Measurements from ENCODE around the gene NOTCH1.
A peak's percentile ranks its signal among the peaks of the same experiment; 100 is the strongest.

The NOTCH1 gene

DNA sequence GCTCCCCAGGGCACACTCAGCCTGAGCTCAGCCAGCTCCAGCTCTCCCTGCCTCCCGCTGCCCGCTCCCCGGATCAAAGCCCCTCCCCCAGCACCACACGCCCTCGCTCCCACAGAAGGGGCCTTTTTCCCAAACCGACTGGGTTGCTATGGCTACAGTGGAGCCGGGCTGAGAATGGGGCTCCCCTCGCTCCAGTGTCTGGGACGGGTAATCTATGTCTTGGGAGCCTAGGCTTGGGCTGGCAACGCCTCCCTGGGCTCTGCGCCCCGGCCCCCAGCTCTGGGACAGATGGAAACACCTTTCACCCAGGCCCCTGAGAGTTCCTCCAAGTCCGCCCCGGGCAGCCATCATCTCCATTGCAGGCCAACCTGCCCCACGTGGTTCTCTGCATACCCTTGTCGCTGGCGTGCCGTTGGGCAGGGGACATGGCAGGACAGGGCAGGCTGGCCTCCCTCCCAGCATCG lies 29.6 kb downstream of the NOTCH1 start:
- DNase-seq (ENCODE audit: low spot score): no peak

DNA sequence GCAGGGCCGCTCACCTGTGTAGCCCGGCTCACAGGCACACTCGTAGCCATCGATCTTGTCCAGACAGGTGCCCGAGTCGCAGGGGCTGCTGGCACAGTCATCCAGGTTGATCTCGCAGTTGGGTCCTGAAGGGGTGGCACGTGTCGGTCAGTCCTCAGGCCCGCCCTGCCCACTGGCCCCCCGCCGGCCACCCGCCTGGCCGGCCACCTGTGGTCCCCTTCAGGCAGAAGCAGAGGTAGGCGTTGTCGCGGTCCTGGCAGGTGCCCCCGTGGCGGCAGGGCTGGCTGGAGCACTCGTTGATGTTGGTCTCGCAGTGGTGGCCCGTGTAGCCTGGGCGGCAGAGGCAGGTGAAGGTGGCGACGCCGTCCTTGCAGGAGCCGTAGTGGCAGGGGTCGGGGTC lies 30.6 kb downstream of the NOTCH1 start:
- no peak for DNase-seq (ENCODE audit: low spot score)

DNA sequence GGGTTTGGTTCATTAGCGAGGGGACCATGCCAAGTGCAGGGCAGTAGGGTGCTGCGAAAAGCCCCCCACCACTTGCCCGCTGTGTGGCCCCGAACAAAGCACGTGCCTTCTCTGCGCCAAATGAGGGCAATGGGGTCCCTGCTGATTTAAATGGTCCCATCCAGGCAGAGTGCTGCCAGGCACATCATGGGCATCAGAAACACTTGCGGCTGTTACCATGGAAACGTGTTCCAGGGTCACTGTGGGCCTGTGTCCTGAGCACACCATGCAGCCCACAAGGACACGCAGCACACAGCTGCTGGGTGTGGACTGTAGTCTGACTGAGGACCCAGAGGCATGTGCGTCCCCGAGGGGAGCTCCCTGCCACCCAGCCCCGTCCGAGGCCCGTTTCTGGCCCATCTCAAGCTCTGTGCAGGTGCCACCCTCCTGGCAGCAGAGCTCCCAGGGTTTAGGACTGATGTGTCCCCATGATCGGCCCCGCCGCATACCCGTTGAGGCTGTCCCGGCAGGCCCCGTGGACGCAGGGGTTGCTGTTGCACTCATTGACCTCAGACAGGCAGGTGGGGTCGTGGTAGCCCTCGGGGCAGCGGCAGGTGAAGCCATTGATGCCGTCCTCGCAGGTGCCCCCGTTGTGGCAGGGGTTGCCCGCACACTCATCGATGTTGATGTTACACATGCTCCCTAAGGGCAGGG lies 31.7 kb downstream of the NOTCH1 start:
- no peak for DNase-seq (ENCODE audit: low spot score)

DNA sequence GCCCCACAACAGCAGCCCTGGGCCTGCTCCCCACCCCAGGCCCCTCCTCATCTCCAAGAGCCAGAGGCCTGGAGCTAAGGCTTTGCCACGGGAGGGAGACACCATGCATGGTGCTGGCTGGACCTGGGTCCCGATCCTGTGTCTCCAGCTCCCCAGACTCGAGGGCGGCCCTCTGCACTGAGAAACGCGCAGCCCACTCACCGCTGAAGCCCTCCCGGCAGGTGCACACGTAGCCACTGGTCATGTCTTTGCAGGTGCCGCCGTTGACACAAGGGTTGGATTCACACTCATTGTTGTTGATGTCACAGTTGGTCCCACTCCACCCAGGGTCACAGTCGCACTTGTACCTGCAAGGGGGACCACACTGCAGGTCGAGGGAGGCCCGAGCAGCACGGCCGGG lies 32.7 kb downstream of the NOTCH1 start:
- DNase-seq (ENCODE audit: low spot score): no peak

DNA sequence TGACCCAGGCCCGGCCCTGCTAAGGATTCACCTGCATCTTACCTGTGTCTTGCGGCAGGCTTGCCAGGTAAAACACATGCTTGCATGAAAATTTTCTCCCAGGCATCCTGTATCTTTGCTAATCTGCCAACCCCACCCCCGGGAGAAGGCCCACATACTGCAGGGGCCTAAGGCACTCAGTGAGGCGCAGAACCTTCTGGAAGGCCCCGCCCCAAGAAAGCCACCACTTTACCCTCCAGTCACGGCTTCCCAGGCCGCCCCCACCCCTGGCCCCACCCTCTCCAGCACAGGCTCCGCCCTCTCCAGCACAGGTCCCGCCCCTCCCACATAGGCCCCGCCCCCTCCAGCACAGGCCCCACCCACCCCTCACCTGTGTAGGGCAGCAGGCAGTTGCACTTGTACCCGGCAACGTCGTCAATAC lies 33.2 kb downstream of the NOTCH1 start:
- peak; percentile 96 for DNase-seq (ENCODE audit: low spot score)

DNA sequence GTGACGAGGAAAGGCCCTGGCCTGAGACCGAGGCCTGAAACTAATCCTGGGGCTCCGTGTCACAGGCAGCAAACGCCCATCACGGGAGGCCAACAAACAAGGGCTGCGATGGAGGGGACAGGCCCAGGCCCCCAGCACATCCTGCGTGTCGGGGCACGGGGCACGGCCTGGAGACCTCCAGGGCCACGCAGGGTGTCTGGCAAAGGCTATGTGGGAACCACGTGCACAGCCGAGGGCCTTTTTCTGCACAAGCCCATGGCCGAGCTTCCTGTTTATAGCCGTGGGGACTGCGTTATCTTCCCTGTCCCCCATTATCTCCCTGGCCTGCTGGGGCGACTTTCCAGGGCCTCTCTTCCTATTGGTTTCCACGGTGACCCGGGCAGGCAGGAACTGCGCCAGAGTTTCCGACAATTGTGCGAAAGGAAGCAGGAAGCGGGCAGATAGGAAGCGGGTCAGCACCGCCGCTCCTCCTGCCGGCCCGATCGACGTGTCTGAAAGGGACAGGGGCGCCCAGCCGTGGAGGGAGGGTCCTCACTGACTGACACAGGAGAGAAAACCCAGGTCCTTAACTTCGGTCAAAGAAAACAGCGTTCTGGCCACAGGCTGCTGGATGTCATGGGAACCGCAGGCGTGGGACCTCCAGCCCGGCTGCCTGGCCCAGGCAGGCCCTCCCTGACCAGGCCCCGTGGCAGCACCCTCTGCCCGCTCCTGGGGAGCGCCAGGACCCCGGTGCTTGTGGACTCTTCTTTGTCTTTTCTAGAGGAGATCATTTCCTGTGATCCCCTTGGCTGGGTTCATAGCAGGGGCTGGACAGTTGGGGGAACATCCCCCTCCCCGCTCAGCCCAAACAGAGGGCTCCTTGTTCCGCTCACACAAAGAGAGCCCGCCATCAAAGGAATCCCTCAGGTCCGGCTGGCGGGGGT lies 33.9 kb downstream of the NOTCH1 start:
- DNase-seq (ENCODE audit: low spot score): no peak

DNA sequence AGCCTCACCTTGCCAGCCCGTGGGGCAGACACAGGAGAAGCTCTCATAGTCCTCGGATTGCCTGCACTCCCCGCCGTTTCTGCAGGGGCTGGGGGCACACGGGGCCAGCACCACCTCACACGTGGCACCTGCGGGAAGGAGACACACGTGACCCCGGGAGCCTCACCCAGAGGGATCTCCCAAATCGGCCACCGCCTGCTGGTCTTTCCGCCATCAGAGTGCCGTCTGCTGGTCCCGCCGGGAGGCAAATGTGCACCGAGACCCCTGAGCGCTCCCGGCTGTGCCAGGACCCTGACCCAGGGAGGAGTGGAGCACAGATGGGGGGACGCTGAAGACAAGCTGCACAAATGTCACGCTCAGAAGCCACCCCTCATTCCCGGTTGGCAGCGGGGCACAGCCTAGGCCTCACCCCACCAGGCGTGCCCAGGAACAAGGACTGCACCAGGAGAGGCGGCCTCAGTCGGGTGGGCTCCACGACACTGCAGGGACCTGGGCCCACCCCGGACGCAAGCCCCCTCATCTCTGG lies 34.6 kb downstream of the NOTCH1 start:
- DNase-seq (ENCODE audit: low spot score): no peak

DNA sequence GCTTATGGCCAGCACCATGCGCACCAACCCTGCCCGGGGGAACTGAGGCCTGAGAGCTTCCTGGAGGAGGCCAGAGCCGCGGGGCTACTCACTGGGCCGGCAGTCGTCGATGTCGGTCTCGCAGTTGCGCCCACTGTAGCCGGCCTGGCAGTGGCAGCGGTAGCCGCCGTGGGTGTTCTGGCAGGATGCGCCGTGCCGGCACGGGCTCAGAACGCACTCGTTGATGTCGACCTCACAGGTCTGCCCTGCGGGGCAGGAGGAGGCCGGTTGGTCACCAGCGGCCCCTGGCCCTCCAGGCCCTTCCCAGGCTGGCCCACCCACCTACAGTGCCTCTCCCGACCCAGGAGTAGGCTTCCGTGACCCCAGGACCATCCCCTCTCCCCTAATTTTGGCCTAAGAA lies 35.3 kb downstream of the NOTCH1 start:
- no peak for DNase-seq (ENCODE audit: low spot score)

DNA sequence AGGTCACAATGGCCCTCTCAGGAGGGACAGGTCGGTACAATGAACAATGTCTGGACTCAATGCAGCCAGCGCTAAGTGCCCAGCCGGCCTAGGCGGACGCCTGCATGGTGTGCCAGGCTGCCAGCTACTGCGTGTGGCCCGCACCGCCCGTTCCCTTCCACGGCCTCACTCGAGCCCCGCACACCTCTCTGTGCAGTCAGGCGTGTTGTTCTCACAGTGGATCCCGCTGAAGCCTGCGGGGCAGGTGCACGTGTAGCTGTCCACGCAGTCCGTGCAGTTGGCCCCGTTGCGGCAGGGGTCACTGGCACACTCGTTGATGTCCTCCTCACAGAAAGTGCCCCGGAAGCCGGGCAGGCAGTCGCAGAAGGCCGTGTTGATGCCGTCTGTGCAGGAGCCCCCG lies 36.3 kb downstream of the NOTCH1 start:
- no peak for DNase-seq (ENCODE audit: low spot score)

DNA sequence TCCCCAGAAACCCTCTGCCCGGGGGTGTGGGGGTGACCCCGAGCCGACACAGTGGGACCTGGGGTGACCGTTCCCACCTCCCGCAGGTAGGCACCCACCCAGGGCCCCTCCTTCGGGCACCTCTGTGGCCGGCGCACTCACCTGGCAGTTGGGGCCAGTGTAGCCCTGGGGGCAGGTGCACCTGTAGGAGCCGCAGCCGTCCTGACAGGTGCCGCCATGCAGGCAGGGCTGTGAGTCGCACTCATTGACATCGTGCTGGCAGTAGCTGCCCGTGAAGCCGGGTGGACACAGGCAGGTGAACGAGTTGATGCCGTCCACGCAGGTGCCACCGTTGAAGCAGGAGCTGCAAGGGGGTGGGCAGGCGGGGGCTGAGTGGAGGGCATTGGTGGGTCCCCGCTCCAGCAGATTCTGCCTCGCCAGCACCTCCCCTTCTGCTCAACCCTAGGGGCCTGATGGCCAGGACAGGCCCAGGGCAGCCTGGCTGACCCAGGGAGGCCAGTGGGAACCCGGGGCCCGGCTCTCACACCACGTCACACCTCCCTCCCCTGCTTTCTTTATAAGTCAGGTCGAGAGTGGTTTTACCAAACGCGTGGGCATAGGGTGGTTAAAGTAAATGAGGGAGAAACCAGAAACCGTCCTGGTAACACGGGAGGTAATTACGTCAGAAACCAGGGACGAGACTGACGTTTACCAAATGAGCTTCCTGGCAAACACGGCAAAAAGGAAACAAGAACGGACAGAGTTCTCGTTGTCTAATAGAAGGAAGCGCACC lies 36.9 kb downstream of the NOTCH1 start:
- DNase-seq (ENCODE audit: low spot score): no peak

DNA sequence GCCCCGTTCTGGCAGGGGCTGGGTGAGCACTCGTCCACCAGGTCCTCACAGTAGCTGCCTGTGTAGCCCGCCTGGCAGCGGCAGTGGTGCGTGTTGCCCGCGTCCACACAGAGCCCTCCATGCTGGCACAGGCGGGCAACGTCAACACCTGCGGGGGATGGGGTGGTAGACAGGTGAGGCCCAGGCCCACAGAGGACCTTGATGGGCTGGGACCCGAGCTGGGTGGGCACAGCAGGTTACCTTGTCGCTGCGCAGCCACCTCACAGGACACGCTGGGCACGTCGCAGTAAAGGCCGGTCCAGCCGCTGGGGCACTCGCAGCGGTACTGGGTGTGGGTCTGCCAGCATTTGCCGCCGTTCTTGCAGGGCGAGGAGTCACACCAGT lies 37.9 kb downstream of the NOTCH1 start:
- DNase-seq (ENCODE audit: low spot score): no peak

DNA sequence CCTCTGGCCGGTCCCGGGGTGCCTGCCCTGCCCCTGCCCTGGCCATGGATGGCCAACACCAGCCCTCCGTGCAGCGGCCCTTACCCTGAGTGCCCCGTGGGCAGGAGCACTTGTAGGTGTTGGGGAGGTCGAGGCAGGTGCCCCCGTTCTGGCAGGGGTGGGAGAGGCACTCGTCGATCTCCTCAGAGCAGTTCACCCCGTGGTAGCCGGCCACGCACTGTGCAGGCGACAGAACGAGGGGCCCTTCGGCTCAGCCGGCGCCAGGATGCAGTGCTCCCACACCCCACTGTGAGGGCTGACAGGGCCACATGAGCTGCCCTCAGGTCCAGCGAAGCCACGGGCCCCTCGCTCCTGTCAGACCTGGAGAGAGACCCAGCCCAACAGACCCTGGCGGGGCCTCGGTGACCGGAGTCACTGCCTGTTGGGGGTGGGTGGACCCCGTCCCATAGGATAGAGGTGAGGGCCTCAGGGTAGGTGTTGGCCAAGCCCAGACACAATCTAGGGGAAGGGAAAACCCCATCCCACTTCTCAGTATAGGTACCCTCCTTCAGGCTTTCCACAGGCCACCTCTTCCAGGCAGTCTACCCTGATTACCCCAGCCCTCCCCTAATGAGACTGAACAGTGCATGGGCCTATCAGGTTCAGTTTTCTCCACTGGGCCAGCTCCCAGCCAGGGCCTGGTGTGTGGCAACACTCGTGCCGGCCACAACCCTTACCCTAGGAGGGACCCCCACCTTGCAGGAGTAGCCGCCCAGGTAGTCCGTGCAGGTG lies 38.4 kb downstream of the NOTCH1 start:
- no peak for DNase-seq (ENCODE audit: low spot score)

DNA sequence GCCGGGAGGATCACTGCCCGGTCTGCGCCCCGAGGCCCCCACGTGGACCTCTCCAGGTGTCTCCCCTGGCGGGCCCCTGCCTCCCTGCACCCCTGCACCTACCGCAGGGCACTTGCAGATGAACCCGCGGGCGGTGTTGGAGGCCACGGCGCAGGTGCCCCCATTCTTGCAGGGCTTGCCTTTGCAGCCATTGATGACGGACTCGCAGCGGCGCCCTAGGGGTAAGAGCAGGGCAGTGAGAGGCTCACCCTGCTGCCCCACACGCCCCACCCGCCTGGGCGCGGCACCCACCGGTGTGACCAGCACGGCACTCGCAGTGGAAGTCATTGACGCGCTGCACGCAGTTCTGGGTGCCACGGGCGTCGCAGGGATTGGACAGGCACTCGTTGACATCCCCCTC lies 39.4 kb downstream of the NOTCH1 start:
- no peak for DNase-seq (ENCODE audit: low spot score)

DNA sequence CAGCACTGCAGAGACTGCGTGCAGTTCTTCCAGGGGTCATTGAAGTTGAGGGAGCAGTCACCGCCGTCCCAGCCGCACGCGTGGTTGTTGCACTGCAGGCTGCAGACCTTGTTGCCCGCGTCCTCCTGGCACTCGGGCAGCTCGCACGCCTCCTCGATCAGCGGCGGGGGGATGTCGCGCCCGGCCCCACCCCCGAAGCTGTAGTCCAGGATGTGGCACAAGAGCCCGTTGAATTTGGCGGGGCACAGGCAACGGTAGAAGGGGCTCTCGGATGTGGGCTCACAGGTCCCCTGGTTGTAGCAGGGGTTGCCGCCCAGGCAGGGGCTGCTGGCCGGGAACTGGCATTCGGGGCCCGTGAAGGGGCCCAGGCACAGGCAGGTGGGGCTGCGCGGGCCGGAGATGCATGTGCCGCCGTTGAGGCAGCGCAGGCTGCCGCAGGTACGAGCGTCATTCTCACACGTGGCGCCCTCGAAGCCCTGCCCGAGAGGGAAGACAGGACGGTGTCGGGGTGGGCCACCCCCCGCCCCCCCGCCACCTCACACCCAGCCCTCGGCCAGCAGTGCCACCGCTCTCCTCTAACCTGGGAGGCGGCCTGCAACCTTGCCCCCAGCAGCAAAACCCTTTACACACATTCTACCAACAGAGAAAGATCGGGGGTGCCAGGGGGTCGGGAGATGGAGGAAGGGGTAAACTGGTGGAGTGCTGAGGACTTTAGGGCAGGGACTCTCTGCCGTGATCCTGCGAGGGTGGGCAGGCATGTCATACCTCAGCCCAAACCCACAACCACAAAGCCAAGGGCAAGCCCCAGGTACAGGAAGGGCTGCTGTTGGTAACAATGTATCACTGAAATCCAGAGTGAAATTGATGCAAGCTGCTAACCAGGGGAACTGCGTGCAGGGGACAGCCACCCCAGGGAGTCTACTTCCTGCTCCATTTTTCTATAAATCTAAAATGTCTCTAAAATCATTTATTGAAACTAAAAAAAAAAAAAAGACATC lies 40.1 kb downstream of the NOTCH1 start:
- no peak for DNase-seq (ENCODE audit: low spot score)

DNA sequence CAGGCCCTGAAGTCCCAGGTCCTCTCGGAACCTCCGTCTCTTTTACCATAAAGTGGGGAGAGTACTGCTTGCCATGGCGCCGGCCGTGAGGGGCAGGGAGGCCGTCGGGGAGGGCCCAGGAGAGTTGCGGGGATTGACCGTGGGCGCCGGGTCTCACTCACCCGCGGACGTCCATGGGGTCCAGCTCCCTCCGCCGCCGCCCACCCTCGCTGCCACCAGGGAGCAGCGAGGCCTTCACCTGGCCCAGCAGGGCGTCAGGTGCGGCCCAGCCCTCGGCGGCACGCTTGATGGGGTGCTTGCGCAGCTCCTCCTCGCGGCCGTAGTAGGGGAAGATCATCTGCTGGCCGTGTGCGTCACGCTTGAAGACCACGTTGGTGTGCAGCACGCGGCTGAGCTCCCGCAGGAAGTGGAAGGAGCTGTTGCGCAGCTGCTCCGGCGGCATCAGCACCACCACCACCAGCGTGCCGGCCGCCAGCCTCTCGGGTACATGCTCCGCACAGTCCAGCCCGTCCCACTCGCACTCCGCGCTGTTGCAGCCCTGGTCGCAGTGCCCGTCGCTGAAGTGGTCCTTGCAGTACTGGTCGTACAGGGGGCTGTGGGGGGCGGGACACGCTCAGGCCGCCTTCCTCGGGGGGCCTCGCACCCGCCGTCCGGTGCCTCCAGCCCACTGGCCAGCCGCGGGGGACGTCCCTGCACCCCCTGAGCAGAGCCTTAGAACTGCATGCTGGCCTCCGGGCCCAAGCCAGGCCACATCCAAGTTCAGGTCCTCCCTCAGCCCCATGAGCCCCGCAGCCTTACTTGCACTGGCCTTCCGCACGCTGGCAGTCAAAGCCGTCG lies 41.1 kb downstream of the NOTCH1 start:
- DNase-seq (ENCODE audit: low spot score): no peak

DNA sequence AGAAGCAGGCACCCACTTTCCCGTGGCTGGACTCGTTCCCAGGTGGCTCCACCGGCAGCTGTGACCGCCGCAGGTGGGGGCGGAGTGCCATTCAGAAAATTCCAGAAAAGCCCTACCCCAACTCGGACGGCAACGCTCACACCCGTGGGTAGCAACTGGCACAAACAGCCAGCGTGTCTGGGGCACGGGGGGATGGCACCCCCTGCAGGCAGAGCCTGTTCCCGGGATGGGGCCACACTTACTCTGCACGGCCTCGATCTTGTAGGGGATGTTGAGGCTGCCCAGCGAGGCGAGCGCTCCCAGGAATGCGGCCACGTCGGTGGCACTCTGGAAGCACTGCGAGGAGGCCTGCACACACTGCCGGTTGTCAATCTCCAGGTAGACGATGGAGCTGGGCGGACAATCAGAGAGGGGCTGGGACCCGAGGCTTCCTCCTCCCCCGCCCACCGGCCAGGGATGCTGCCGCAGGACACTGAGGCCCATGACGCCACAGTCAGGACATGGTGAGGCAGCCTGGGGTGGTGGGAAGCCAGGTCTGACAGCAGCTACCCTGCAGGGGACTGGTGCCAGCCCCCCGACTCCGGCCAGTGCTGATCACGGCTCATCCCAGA lies 42.8 kb downstream of the NOTCH1 start:
- DNase-seq (ENCODE audit: low spot score): no peak

DNA sequence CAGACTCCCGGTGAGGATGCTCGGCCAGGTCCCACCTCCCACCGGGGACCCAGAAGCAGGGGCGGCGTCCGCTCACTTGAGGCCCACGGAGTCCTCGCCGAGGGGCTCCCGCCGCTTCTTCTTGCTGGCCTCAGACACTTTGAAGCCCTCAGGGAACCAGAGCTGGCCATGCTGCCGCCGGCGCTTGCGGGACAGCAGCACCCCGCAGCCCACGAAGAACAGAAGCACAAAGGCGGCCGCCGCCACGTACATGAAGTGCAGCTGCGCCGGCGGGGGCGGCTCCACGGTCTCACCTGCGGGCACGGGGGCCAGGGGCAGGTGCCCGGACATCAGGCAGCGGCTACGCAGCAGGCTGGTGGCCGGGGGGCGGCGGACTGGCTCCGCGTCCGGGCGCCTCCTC lies 43.7 kb downstream of the NOTCH1 start:
- no peak for DNase-seq (ENCODE audit: low spot score)

DNA sequence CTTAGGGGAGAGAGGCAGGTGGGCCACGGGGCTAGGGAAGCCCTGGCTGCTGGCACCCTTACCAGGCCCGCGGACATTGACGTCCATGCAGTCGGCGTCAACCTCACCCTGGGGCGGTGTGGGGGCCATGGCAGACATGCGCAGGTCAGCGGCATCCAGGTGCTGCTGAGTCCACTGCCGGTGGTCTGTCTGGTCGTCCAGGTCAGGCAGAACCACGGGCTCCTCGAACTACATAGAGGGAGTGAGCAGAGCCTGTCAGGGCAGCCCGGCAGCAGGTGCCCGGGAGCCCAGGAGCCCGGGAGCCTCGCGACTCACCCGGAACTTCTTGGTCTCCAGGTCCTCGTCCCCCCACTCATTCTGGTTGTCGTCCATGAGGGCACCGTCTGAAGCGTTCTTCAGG lies 44.2 kb downstream of the NOTCH1 start:
- DNase-seq (ENCODE audit: low spot score): no peak

Measured in iPS-NIHi11 (cell line).